H9 (cell line): ENCODE data around the gene RAI1. TPM values are rescaled to one million over a fixed set of nuclear protein-coding genes. Genes with fewer than 3 reads are reported as not detected.

Experiments
- DNase-seq: peaks from one replicate; pipeline ENCODE4 v3.0.0-alpha.2; 2017
- H2AFZ ChIP-seq: one replicate; pipeline ENCODE4 v1.6.1; 2013; ENCODE audit warnings: mild to moderate bottlenecking, low read length, control low read depth, moderate library complexity
- H2AK5ac ChIP-seq: 2 replicates; pipeline ENCODE4 v1.6.1; 2013; ENCODE audit warnings: low read length, control low read depth, mixed read lengths; ENCODE audit not compliant: insufficient read length
- H2BK120ac ChIP-seq: one replicate; pipeline ENCODE4 v1.6.1; 2013; ENCODE audit warnings: low read depth, mild to moderate bottlenecking, low read length, control low read depth, inconsistent platforms; ENCODE audit not compliant: poor library complexity, severe bottlenecking
- H2BK12ac ChIP-seq: 2 replicates; pipeline ENCODE4 v1.6.1; 2013; ENCODE audit warnings: low read length, control low read depth, mixed read lengths, low read depth; ENCODE audit not compliant: insufficient read length
- H2BK15ac ChIP-seq: 2 replicates; pipeline ENCODE4 v1.6.1; 2013; ENCODE audit warnings: low read depth, low read length, control low read depth
- H2BK20ac ChIP-seq: one replicate; pipeline ENCODE4 v1.6.1; 2013; ENCODE audit warnings: low read depth, mild to moderate bottlenecking, low read length, control low read depth, inconsistent platforms; ENCODE audit not compliant: poor library complexity, severe bottlenecking
- H2BK5ac ChIP-seq: 2 replicates; pipeline ENCODE4 v1.6.1; 2013; ENCODE audit warnings: low read length, control low read depth, mixed read lengths; ENCODE audit not compliant: insufficient read length
- H3K14ac ChIP-seq: 2 replicates; pipeline ENCODE4 v1.6.1; 2013; ENCODE audit warnings: low read length, control low read depth; ENCODE audit not compliant: insufficient read depth
- H3K18ac ChIP-seq: 2 replicates; pipeline ENCODE4 v1.6.1; 2013; ENCODE audit warnings: low read depth, mild to moderate bottlenecking, mixed read lengths, low read length, control low read depth; ENCODE audit not compliant: insufficient read length
- H3K23ac ChIP-seq: 2 replicates; pipeline ENCODE4 v1.6.1; 2013; ENCODE audit warnings: low read length, control low read depth, mixed read lengths, low read depth; ENCODE audit not compliant: insufficient read length
- H3K23me2 ChIP-seq: 2 replicates; pipeline ENCODE4 v1.6.1; 2013; ENCODE audit warnings: low read depth, mild to moderate bottlenecking, mixed read lengths, low read length, control low read depth; ENCODE audit not compliant: insufficient read length, poor library complexity, severe bottlenecking
- H3K27ac ChIP-seq: 2 replicates; pipeline ENCODE4 v1.5.1; 2013; ENCODE audit warnings: low read length, control low read depth, mixed read lengths, low read depth; ENCODE audit not compliant: insufficient read length
- H3K27me3 ChIP-seq: 2 replicates; pipeline ENCODE4 v1.6.1; 2013; ENCODE audit warnings: low read length, control low read depth, inconsistent platforms; ENCODE audit not compliant: insufficient read depth
- H3K4ac ChIP-seq: 2 replicates; pipeline ENCODE4 v1.6.1; 2013; ENCODE audit warnings: low read depth, mild to moderate bottlenecking, control low read depth, inconsistent platforms, low read length, moderate library complexity
- H3K4me1 ChIP-seq: 2 replicates; pipeline ENCODE4 v1.6.1; 2013; ENCODE audit warnings: low read length, control low read depth, inconsistent platforms; ENCODE audit not compliant: insufficient read depth
- H3K4me2 ChIP-seq: 2 replicates; pipeline ENCODE4 v1.6.1; 2013; ENCODE audit warnings: low read length, control low read depth, mixed read lengths; ENCODE audit not compliant: insufficient read length, insufficient read depth
- H3K56ac ChIP-seq: 2 replicates; pipeline ENCODE4 v1.6.1; 2013; ENCODE audit warnings: low read depth, mild to moderate bottlenecking, mixed read lengths, low read length, control low read depth; ENCODE audit not compliant: insufficient read length
- H3K79me1 ChIP-seq: 2 replicates; pipeline ENCODE4 v1.6.1; 2013; ENCODE audit warnings: low read depth, mild to moderate bottlenecking, moderate library complexity, low read length, control low read depth, inconsistent platforms; ENCODE audit not compliant: insufficient read depth, poor library complexity, severe bottlenecking
- H3K79me2 ChIP-seq: 2 replicates; pipeline ENCODE4 v1.6.1; 2013; ENCODE audit warnings: low read length, control low read depth, inconsistent platforms; ENCODE audit not compliant: insufficient read depth
- H3K9ac ChIP-seq: 2 replicates; pipeline ENCODE4 v1.6.1; 2013; ENCODE audit warnings: low read length, control low read depth, mixed read lengths; ENCODE audit not compliant: insufficient read length; ENCODE audit errors: extremely low read depth
- H3K9me3 ChIP-seq: one replicate; pipeline ENCODE4 v1.6.1; 2013; ENCODE audit warnings: low read depth, low read length, inconsistent platforms; ENCODE audit not compliant: control insufficient read depth
- H3T11ph ChIP-seq: one replicate; pipeline ENCODE4 v1.6.1; 2013; ENCODE audit warnings: mild to moderate bottlenecking, low read length, control low read depth, inconsistent platforms
- H4K20me1 ChIP-seq: one replicate; pipeline ENCODE4 v1.6.1; 2013; ENCODE audit not compliant: control insufficient read depth, insufficient read length, insufficient read depth
- H4K5ac ChIP-seq: 2 replicates; pipeline ENCODE4 v1.6.1; 2013; ENCODE audit warnings: low read depth, mild to moderate bottlenecking, mixed read lengths, low read length, control low read depth; ENCODE audit not compliant: insufficient read length
- H4K8ac ChIP-seq: replicated peaks from 2 replicates; pipeline ENCODE4 v1.6.1; 2013; ENCODE audit warnings: low read length, control low read depth, mixed read lengths, low read depth; ENCODE audit not compliant: insufficient read length
- H4K91ac ChIP-seq: 2 replicates; pipeline ENCODE4 v1.6.1; 2013; ENCODE audit warnings: low read depth, mild to moderate bottlenecking, moderate library complexity, mixed read lengths, low read length, control low read depth; ENCODE audit not compliant: insufficient read length
- H3K27ac Mint-ChIP-seq, 3 experiments: 2 replicates in 2 of 3; 3 replicates in 1 of 3; pipeline ENCODE4 v1.8.0; 2020 to 2021; ENCODE audit warnings: mixed read lengths in 3 of 3, mild to moderate bottlenecking in 1 of 3, moderate library complexity in 1 of 3
- H3K27me3 Mint-ChIP-seq: 2 replicates; pipeline ENCODE4 v1.8.0; 2021; ENCODE audit warnings: low read depth, mild to moderate bottlenecking, moderate library complexity, mixed read lengths
- H3K36me3 Mint-ChIP-seq, 3 experiments: 2 replicates in 2 of 3; 3 replicates in 1 of 3; pipeline ENCODE4 v1.8.0; 2020 to 2021; ENCODE audit warnings: low read depth in 3 of 3, mixed read lengths in 3 of 3; ENCODE audit not compliant: insufficient read depth in 1 of 3
- H3K4me1 Mint-ChIP-seq, 2 experiments: 2 replicates each; pipeline ENCODE4 v1.8.0; 2020; ENCODE audit warnings: mixed read lengths in 2 of 2
- H3K4me3 Mint-ChIP-seq, 2 experiments: 2 replicates in 1 of 2; 3 replicates in 1 of 2; pipeline ENCODE4 v1.8.0; 2020 to 2021; ENCODE audit warnings: mild to moderate bottlenecking in 2 of 2, mixed read lengths in 2 of 2, moderate library complexity in 1 of 2
- H3K9me3 Mint-ChIP-seq, 2 experiments: 2 replicates in 1 of 2; 3 replicates in 1 of 2; pipeline ENCODE4 v1.8.0; 2020; ENCODE audit warnings: mild to moderate bottlenecking in 2 of 2, mixed read lengths in 2 of 2, moderate library complexity in 1 of 2
- CTCF ChIP-seq: fragments of 200-600 bp; sonication (generic); conservative IDR thresholded peaks from 3 replicates; pipeline ENCODE4 v1.8.0; 2021; ENCODE audit warnings: antibody characterized with exemption, mild to moderate bottlenecking
- WGBS: extraction: QIAGEN DNeasy Blood & Tissue Kit; methylation state at CpG from one replicate; pipeline ENCODE4 v1.1.7; 2013; ENCODE audit warnings: missing lambda C conversion rate, low lambda C conversion rate, mixed read lengths; ENCODE audit not compliant: insufficient read length; ENCODE audit errors: extremely low coverage; 5-methylcytosine and 5-hydroxymethylcytosine counted together
- total RNA-seq: library from RNA; stranded (reverse); gene quantifications from 2 replicates; pipeline ENCODE4 v1.2.1, GENCODE V29; 2021

RAI1 gene
- total RNA-seq, 1 experiment from 2014 or later: 1.5 TPM

DNA sequence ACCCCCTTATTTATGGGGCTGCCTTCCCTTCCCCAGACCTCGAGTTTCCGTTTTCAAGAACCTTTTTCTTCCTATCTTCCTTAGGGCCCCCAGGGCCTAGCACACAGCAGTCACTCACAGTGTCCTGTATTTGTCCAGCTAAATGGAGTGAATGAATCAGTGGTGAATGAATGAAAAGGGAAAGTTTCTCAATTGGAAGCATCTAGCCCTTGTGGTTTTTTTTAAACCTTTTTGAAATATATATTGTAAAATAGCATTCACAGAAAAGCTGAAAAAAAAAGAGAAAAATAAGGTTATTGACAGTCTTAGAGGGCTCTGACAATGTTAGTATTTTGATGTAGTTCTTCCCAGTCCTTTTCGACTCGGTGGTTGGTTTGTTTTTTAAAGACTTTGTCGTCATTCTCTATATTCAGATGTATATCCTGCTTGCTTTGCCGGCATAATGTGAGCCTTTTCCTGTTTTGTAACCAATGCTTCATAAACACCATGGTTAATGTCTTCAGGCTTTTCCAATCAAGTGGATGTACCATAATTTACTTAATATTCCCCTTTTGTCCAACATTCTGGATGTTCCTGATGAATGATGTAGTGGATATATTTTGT is 45.3 kb downstream of the RAI1 start:
- H3K4me2 ChIP-seq: no peak overlapping the region
- no peak overlapping the region for H3K4ac ChIP-seq
- no peaks in the 10 kb centered on the region for H3K9me3 ChIP-seq
- H4K5ac ChIP-seq: no peak overlapping the region
- H3K4me1 Mint-ChIP-seq: peaks cover 32 to 52% of the 10 kb centered on the region in 2 experiments
- no peak overlapping the region for H3K14ac ChIP-seq
- H3K18ac ChIP-seq: no peak overlapping the region
- no peak overlapping the region for H2BK20ac ChIP-seq
- peaks cover 99% of the 10 kb centered on the region for H3K27me3 Mint-ChIP-seq
- DNase-seq: no peak
- no peaks in the 10 kb centered on the region; the same call in 1 of the 2 replicates for H3K4me1 ChIP-seq
- H4K91ac ChIP-seq: no peak overlapping the region
- H2BK5ac ChIP-seq: no peak overlapping the region
- H3K23ac ChIP-seq: no peak overlapping the region
- H3K4me3 Mint-ChIP-seq: peak overlapping the region in 1 of 2 experiments; percentile 21; a peak in 1 of 5 replicates
- H2BK120ac ChIP-seq: no peak overlapping the region
- H4K8ac ChIP-seq: no peak overlapping the region
- no peak overlapping the region for H3K27ac ChIP-seq
- H3K79me1 ChIP-seq: no peaks in the 10 kb centered on the region
- H3K9me3 Mint-ChIP-seq: no peaks in the 10 kb centered on the region; a peak in 1 of 5 replicates
- no peak overlapping the region for H3K9ac ChIP-seq
- no peak overlapping the region for H2AK5ac ChIP-seq
- no peak for TF ChIP-seq CTCF
- H3K79me2 ChIP-seq: no peaks in the 10 kb centered on the region
- H4K20me1 ChIP-seq: no peaks in the 10 kb centered on the region
- H2AFZ ChIP-seq: no peak overlapping the region
- peaks cover 9% of the 10 kb centered on the region for H3K23me2 ChIP-seq
- no peaks in the 10 kb centered on the region for H3K36me3 Mint-ChIP-seq
- H3K56ac ChIP-seq: no peak overlapping the region
- peaks cover 67% of the 10 kb centered on the region for H3K27me3 ChIP-seq
- H2BK12ac ChIP-seq: no peak overlapping the region
- H2BK15ac ChIP-seq: no peak overlapping the region
- no peak overlapping the region for H3T11ph ChIP-seq
- no CpG with 5 or more reads among the region's 6 CpGs for WGBS
- no peak overlapping the region for H3K27ac Mint-ChIP-seq
